GM23338 (cell line): Measurements from ENCODE around the gene CYP2C18. TPM values are rescaled to one million over a fixed set of nuclear protein-coding genes. Genes with fewer than 3 reads are reported as not detected.

ENCODE experiments used
- ATAC-seq: fragments of 200-7000 bp; cut with Tn5 transposase; 3 replicates; pipeline ENCODE4 v1.9.1; 2020
- DNase-seq: peaks from one replicate; pipeline ENCODE4 v3.0.0-alpha.2; 2015; ENCODE audit warnings: low spot score
- H2AFZ ChIP-seq: fragments of 200-600 bp; sonication (generic); 2 replicates; pipeline ENCODE4 v1.8.0; 2016; ENCODE audit warnings: antibody characterized with exemption, mild to moderate bottlenecking, moderate library complexity
- H3F3A ChIP-seq: fragments of 200-600 bp; sonication (generic); replicated peaks from 2 replicates; pipeline ENCODE4 v1.8.0; 2017; ENCODE audit warnings: antibody characterized with exemption, mixed run types, low read depth
- H3K27ac ChIP-seq: fragments of 200-600 bp; sonication (generic); 2 replicates; pipeline ENCODE4 v1.6.1; 2016; ENCODE audit warnings: low read depth
- H3K27me3 ChIP-seq: fragments of 200-600 bp; sonication (generic); 2 replicates; pipeline ENCODE4 v1.8.0; 2016; ENCODE audit warnings: mild to moderate bottlenecking, mixed run types, moderate library complexity; ENCODE audit not compliant: insufficient read depth
- H3K36me3 ChIP-seq: fragments of 200-600 bp; sonication (generic); 2 replicates; pipeline ENCODE4 v1.8.0; 2016; ENCODE audit warnings: mild to moderate bottlenecking; ENCODE audit not compliant: insufficient read depth
- H3K4me1 ChIP-seq: fragments of 200-600 bp; sonication (generic); 2 replicates; pipeline ENCODE4 v1.8.0; 2016; ENCODE audit warnings: mild to moderate bottlenecking, moderate library complexity; ENCODE audit not compliant: insufficient read depth
- H3K4me2 ChIP-seq: fragments of 200-600 bp; sonication (generic); 2 replicates; pipeline ENCODE4 v1.7.1; 2017; ENCODE audit warnings: mixed run types
- H3K4me3 ChIP-seq: fragments of 200-600 bp; sonication (generic); 2 replicates; pipeline ENCODE4 v1.6.1; 2016; ENCODE audit warnings: mixed run types
- H3K79me2 ChIP-seq: fragments of 200-600 bp; sonication (generic); replicated peaks from 2 replicates; pipeline ENCODE4 v1.8.0; 2017; ENCODE audit warnings: mild to moderate bottlenecking; ENCODE audit not compliant: insufficient read depth
- H3K9me2 ChIP-seq: fragments of 200-600 bp; sonication (generic); 2 replicates; pipeline ENCODE4 v1.8.0; 2017; ENCODE audit not compliant: insufficient read depth
- H4K20me1 ChIP-seq: fragments of 200-600 bp; sonication (generic); replicated peaks from 2 replicates; pipeline ENCODE4 v1.8.0; 2017; ENCODE audit warnings: mild to moderate bottlenecking; ENCODE audit not compliant: insufficient read depth
- H3K27ac Mint-ChIP-seq: 2 replicates; pipeline ENCODE4 v1.8.0; 2020; ENCODE audit warnings: inconsistent platforms, mild to moderate bottlenecking, moderate library complexity, mixed read lengths
- H3K27me3 Mint-ChIP-seq: 3 replicates; pipeline ENCODE4 v1.8.0; 2022; ENCODE audit warnings: low read depth, mild to moderate bottlenecking, moderate library complexity, mixed read lengths, inconsistent platforms; ENCODE audit not compliant: insufficient read depth, poor library complexity
- H3K36me3 Mint-ChIP-seq: 3 replicates; pipeline ENCODE4 v1.8.0; 2021; ENCODE audit warnings: low read depth, mild to moderate bottlenecking, inconsistent platforms, moderate library complexity, mixed read lengths
- H3K4me1 Mint-ChIP-seq: 3 replicates; pipeline ENCODE4 v1.8.0; 2020; ENCODE audit warnings: mild to moderate bottlenecking, inconsistent platforms, mixed read lengths
- H3K4me3 Mint-ChIP-seq: 3 replicates; pipeline ENCODE4 v1.8.0; 2021; ENCODE audit warnings: moderate library complexity, mild to moderate bottlenecking, inconsistent platforms, mixed read lengths
- H3K9me3 Mint-ChIP-seq: 3 replicates; pipeline ENCODE4 v1.8.0; 2020; ENCODE audit warnings: moderate library complexity, mild to moderate bottlenecking, inconsistent platforms, mixed read lengths
- CREB1 ChIP-seq: fragments of 250-450 bp; sonication (Bioruptor Pico); IDR thresholded peaks from 2 replicates; pipeline ENCODE4 v1.5.0; 2020; ENCODE audit warnings: low read depth, mild to moderate bottlenecking, moderate library complexity
- CTCF ChIP-seq, 2 experiments: fragments of 200-600 bp in 1 of 2; sonication (generic) in 1 of 2; conservative IDR thresholded peaks; 2 replicates each; pipeline versions ENCODE4 v1.5.1 to v1.6.1; 2016 to 2017; ENCODE audit warnings: antibody characterized with exemption in 2 of 2, low read depth in 2 of 2, mild to moderate bottlenecking in 2 of 2, moderate library complexity in 1 of 2
- ETS1 ChIP-seq: IDR thresholded peaks from 2 replicates; pipeline ENCODE4 v1.6.1; 2016; ENCODE audit warnings: antibody characterized with exemption
- EZH2 ChIP-seq: fragments of 200-600 bp; sonication (generic); IDR thresholded peaks from one replicate; pipeline ENCODE4 v1.8.0; 2017; ENCODE audit warnings: antibody characterized with exemption, mild to moderate bottlenecking, low read depth; ENCODE audit not compliant: unreplicated experiment
- EZH2phosphoT487 ChIP-seq: fragments of 200-600 bp; sonication (generic); IDR thresholded peaks from one replicate; pipeline ENCODE4 v1.8.1; 2018; ENCODE audit warnings: antibody characterized with exemption; ENCODE audit not compliant: unreplicated experiment
- JUNB ChIP-seq: IDR thresholded peaks from one replicate; pipeline ENCODE4 v1.6.1; 2016; ENCODE audit warnings: antibody characterized with exemption; ENCODE audit not compliant: unreplicated experiment
- NANOG ChIP-seq: IDR thresholded peaks from 2 replicates; pipeline ENCODE4 v1.6.1; 2016; ENCODE audit warnings: antibody characterized with exemption, borderline replicate concordance
- POLR2AphosphoS5 ChIP-seq: IDR thresholded peaks from 2 replicates; pipeline ENCODE4 v1.6.1; 2016; ENCODE audit warnings: antibody characterized with exemption, low read depth
- REST ChIP-seq: IDR thresholded peaks from one replicate; pipeline ENCODE4 v1.6.1; 2018; ENCODE audit warnings: antibody characterized with exemption; ENCODE audit not compliant: unreplicated experiment
- STAT1 ChIP-seq: IDR thresholded peaks from one replicate; pipeline ENCODE4 v1.6.1; 2016; ENCODE audit warnings: antibody characterized with exemption; ENCODE audit not compliant: unreplicated experiment
- ZNF114 ChIP-seq: fragments of 250-450 bp; sonication (Bioruptor Pico); IDR thresholded peaks from 2 replicates; pipeline ENCODE4 v1.5.0; 2020; ENCODE audit warnings: mild to moderate bottlenecking, moderate library complexity
- ZNF331 ChIP-seq: fragments of 250-450 bp; sonication (Bioruptor Pico); IDR thresholded peaks from 2 replicates; pipeline ENCODE4 v1.5.0; 2020; ENCODE audit warnings: low read depth, mild to moderate bottlenecking, moderate library complexity
- ZNF462 ChIP-seq: fragments of 250-450 bp; sonication (Bioruptor Pico); IDR thresholded peaks from 2 replicates; pipeline ENCODE4 v1.5.0; 2020; ENCODE audit warnings: mild to moderate bottlenecking, moderate library complexity
- polyA plus RNA-seq: library from polyadenylated mRNA; unstranded; fragments of >200 nt; fragmentation: Nextera tagmentation; extraction: Ambion mirVana; gene quantifications from 2 replicates; pipeline ENCODE4 v1.2.1, GENCODE V29; 2016
- total RNA-seq: library from RNA; depleted of rRNA; stranded (reverse); fragments of >200 nt; shearing (Covaris generic); gene quantifications from 2 replicates; pipeline ENCODE4 v1.2.3, GENCODE V29; 2014

Gene CYP2C18
- total and polyA plus RNA-seq, 2 experiments from 2014 or later: 0.08 to 0.63 TPM

GRCh38 chr10:94640562-94640961 lies 43.0 kb upstream of the CYP2C18 start:
- H3K27ac Mint-ChIP-seq: no peak overlapping the region
- no peaks in the 10 kb centered on the region for H3K79me2 ChIP-seq

More at GRCh38 chr10:94640562-94640961, 43.0 kb upstream of the CYP2C18 start:
- ATAC-seq (no peak; the same call in 2 of the 3 replicates), DNase-seq (no peak)
- H3K36me3 Mint-ChIP-seq: peaks cover 34% of the 10 kb centered on the region
- H3K4me3 Mint-ChIP-seq: no peak overlapping the region
- Histone ChIP-seq H3K27me3 (no peaks in the 10 kb centered on the region), H3K36me3 (peaks cover 7% of the 10 kb centered on the region), H3K4me3 (no peak overlapping the region), H3F3A (no peaks in the 10 kb centered on the region), H3K4me2 (no peak overlapping the region), H2AFZ (no peak overlapping the region), H3K4me1 (no peaks in the 10 kb centered on the region), H3K9me2 (no peaks in the 10 kb centered on the region), H3K27ac (no peak overlapping the region), H4K20me1 (no peaks in the 10 kb centered on the region)
- H3K9me3 Mint-ChIP-seq: peaks cover 34% of the 10 kb centered on the region
- H3K4me1 Mint-ChIP-seq: no peaks in the 10 kb centered on the region
- no peak for TF ChIP-seq ZNF114
- TF ChIP-seq ZNF462 (CRISPR knock-in tag): no peak
- TF ChIP-seq ZNF331 (CRISPR knock-in tag): no peak
- no peak for TF ChIP-seq REST
- no peak for TF ChIP-seq POLR2AphosphoS5
- no peak for TF ChIP-seq JUNB
- TF ChIP-seq NANOG: no peak
- TF ChIP-seq ETS1: no peak
- no peak for TF ChIP-seq CREB1 (CRISPR knock-in tag)
- no peak for TF ChIP-seq EZH2
- TF ChIP-seq STAT1: no peak
- no peak for TF ChIP-seq EZH2phosphoT487
- TF ChIP-seq CTCF (conservative IDR thresholded peaks at IDR 0.05; ENCODE audit: low read depth in 2 of 2): no peak
- peaks cover 5% of the 10 kb centered on the region for H3K27me3 Mint-ChIP-seq
